A549 (cell line): ENCODE measurements around the gene ARMC6. TPM values are rescaled to one million over a fixed set of nuclear protein-coding genes. Genes with fewer than 3 reads are reported as not detected.

Experiments
- ATAC-seq, 2 experiments: fragments of 200-7000 bp in 1 of 2; fragments of >200 bp in 1 of 2; cut with Nextera tagmentation in 1 of 2; cut with Tn5 transposase in 1 of 2; 3 replicates each; pipeline versions ENCODE4 v1.8.0 to v1.9.1; 2018 to 2020; ENCODE audit warnings: mild to moderate bottlenecking in 1 of 2, moderate library complexity in 1 of 2
- CTCF ChIA-PET: fragments of 300-600 bp; sonication (Branson Sonifier 250); formaldehyde crosslinking; extraction: SDS; loops from one replicate; lab custom pipeline; 2021; ENCODE audit warnings: antibody characterized with exemption, inconsistent platforms; lab: Yijun Ruan, JAX
- POLR2A ChIA-PET: fragments of 350-600 bp; formaldehyde crosslinking; extraction: SDS; loops from one replicate; lab custom pipeline; 2021; ENCODE audit warnings: antibody characterized with exemption, inconsistent platforms; lab: Yijun Ruan, JAX
- DNase-seq, 2 experiments: peaks; one replicate each; pipeline versions ENCODE4 v3.0.0 to v3.0.0-alpha.2; 2011 to 2016; ENCODE audit warnings: low read depth in 1 of 2, low spot score in 1 of 2
- FAIRE-seq: peaks from 2 replicates; lab custom pipeline; 2011; peaks lifted over from hg19 to GRCh38; lab: Jason Lieb, UNC
- H3K27ac ChIP-seq, 2 experiments: fragments of >200 bp; sonication (Bioruptor Twin); formaldehyde crosslinking; 3 replicates each; pipeline ENCODE4 v1.5.1; 2016 to 2017
- H3K4me1 ChIP-seq: fragments of >200 bp; sonication (Bioruptor Twin); formaldehyde crosslinking; 3 replicates; pipeline ENCODE4 v1.6.1; 2016
- H3K4me2 ChIP-seq: fragments of >200 bp; sonication (Bioruptor Twin); formaldehyde crosslinking; 3 replicates; pipeline ENCODE4 v1.6.1; 2016
- H3K4me3 ChIP-seq: fragments of >200 bp; sonication (Bioruptor Twin); formaldehyde crosslinking; 3 replicates; pipeline ENCODE4 v1.5.1; 2016
- H3K9me3 ChIP-seq: fragments of >200 bp; sonication (Bioruptor Twin); formaldehyde crosslinking; 3 replicates; pipeline ENCODE4 v1.6.1; 2016
- ATOH8 ChIP-seq: fragments of 250-450 bp; sonication (Bioruptor Pico); IDR thresholded peaks from 2 replicates; pipeline ENCODE4 v1.5.0; 2020; ENCODE audit warnings: low read depth, mild to moderate bottlenecking, moderate library complexity
- BHLHE40 ChIP-seq: IDR thresholded peaks from 2 replicates; pipeline ENCODE4 v1.6.1; 2012; ENCODE audit warnings: low read depth, low read length, inconsistent platforms
- CBX2 ChIP-seq: fragments of 200-600 bp; sonication (generic); IDR thresholded peaks from 2 replicates; pipeline ENCODE4 v1.6.1; 2016; ENCODE audit warnings: low read depth, mild to moderate bottlenecking, borderline replicate concordance
- CEBPB ChIP-seq, 2 experiments: fragments of >200 bp in 1 of 2; sonication (Bioruptor Twin) in 1 of 2; formaldehyde crosslinking in 1 of 2; IDR thresholded peaks; 2 replicates each; pipeline ENCODE4 v1.6.1; 2012 to 2016
- CHD2 ChIP-seq: fragments of 150-350 bp; IDR thresholded peaks from 2 replicates; pipeline ENCODE4 v1.6.1; 2014; ENCODE audit warnings: low read length; ENCODE audit not compliant: partially characterized antibody
- CTCF ChIP-seq: fragments of >200 bp; sonication (Bioruptor Twin); formaldehyde crosslinking; IDR thresholded peaks from 3 replicates; pipeline ENCODE4 v1.5.1; 2016
- EHF ChIP-seq: fragments of 250-450 bp; sonication (Bioruptor Pico); IDR thresholded peaks from 2 replicates; pipeline ENCODE4 v1.5.0; 2020; ENCODE audit warnings: mild to moderate bottlenecking
- ELK1 ChIP-seq: fragments of 150-350 bp; IDR thresholded peaks from 2 replicates; pipeline ENCODE4 v1.6.1; 2014; ENCODE audit warnings: low read depth, mild to moderate bottlenecking, low read length
- EP300 ChIP-seq, 2 experiments: fragments of >200 bp; sonication (Bioruptor Twin); formaldehyde crosslinking; IDR thresholded peaks; 2 replicates in 1 of 2; 3 replicates in 1 of 2; pipeline ENCODE4 v1.6.1; 2016 to 2017
- FOSL2 ChIP-seq, 2 experiments: fragments of 450-650 bp in 1 of 2; fragments of >200 bp in 1 of 2; sonication (Bioruptor Twin) in 1 of 2; formaldehyde crosslinking; IDR thresholded peaks; 2 replicates each; pipeline versions ENCODE4 v1.5.0 to v1.6.1; 2016 to 2020; ENCODE audit warnings: mild to moderate bottlenecking in 1 of 2, moderate library complexity in 1 of 2
- HDAC2 ChIP-seq: fragments of 200-600 bp; sonication (generic); IDR thresholded peaks from 2 replicates; pipeline ENCODE4 v1.6.1; 2016
- HES2 ChIP-seq: fragments of >200 bp; sonication (Bioruptor Twin); formaldehyde crosslinking; IDR thresholded peaks from 2 replicates; pipeline ENCODE4 v1.6.1; 2016
- HEYL ChIP-seq: fragments of 250-450 bp; sonication (Bioruptor Pico); IDR thresholded peaks from 2 replicates; pipeline ENCODE4 v1.8.0; 2021; ENCODE audit warnings: mild to moderate bottlenecking, moderate library complexity
- HOXB13 ChIP-seq: fragments of 250-450 bp; sonication (Bioruptor Pico); IDR thresholded peaks from 2 replicates; pipeline ENCODE4 v1.5.0; 2020; ENCODE audit warnings: low read depth, mild to moderate bottlenecking, moderate library complexity
- JUN ChIP-seq, 2 experiments: fragments of >200 bp; sonication (Bioruptor Twin); formaldehyde crosslinking; IDR thresholded peaks; 2 replicates in 1 of 2; 3 replicates in 1 of 2; pipeline ENCODE4 v1.6.1; 2016 to 2017
- KDM1A ChIP-seq: fragments of 200-600 bp; sonication (generic); IDR thresholded peaks from 2 replicates; pipeline ENCODE4 v1.6.1; 2016; ENCODE audit warnings: low read depth, mild to moderate bottlenecking
- KDM5A ChIP-seq: fragments of 200-600 bp; sonication (generic); IDR thresholded peaks from 2 replicates; pipeline ENCODE4 v1.6.1; 2016; ENCODE audit warnings: antibody characterized with exemption, mild to moderate bottlenecking
- MAX ChIP-seq: IDR thresholded peaks from 2 replicates; pipeline ENCODE4 v1.6.1; 2012
- MAZ ChIP-seq: fragments of 150-350 bp; IDR thresholded peaks from 2 replicates; pipeline ENCODE4 v1.6.1; 2014; ENCODE audit warnings: antibody characterized with exemption, low read depth, low read length, borderline replicate concordance
- MYC ChIP-seq: IDR thresholded peaks from 2 replicates; pipeline ENCODE4 v1.6.1; 2012; ENCODE audit warnings: mild to moderate bottlenecking, inconsistent platforms, low read length, improper control_type of control experiment, borderline replicate concordance
- PBX3 ChIP-seq: IDR thresholded peaks from 2 replicates; pipeline ENCODE4 v1.6.1; 2012
- RARB ChIP-seq: fragments of 250-450 bp; sonication (Bioruptor Pico); IDR thresholded peaks from 2 replicates; pipeline ENCODE4 v1.8.0; 2021; ENCODE audit warnings: mild to moderate bottlenecking, moderate library complexity
- RCOR1 ChIP-seq: fragments of 150-350 bp; IDR thresholded peaks from 2 replicates; pipeline ENCODE4 v1.6.1; 2014; ENCODE audit warnings: antibody characterized with exemption, low read length, low read depth
- RFX5 ChIP-seq: fragments of 450-650 bp; IDR thresholded peaks from 2 replicates; pipeline ENCODE4 v1.7.1; 2014; ENCODE audit warnings: antibody characterized with exemption, mild to moderate bottlenecking, moderate library complexity
- SREBF2 ChIP-seq: fragments of 450-650 bp; IDR thresholded peaks from 2 replicates; pipeline ENCODE4 v1.6.1; 2014; ENCODE audit warnings: mild to moderate bottlenecking, moderate library complexity
- WGBS: methylation state at CpG from one replicate; pipeline ENCODE4 v1.1.6; 2017; ENCODE audit errors: missing lambda C conversion rate; 5-methylcytosine and 5-hydroxymethylcytosine counted together
- polyA plus RNA-seq, 4 experiments: library from polyadenylated mRNA; depleted of rRNA in 3 of 4; stranded (reverse); fragments of >200 nt; fragmentation: RNase III in 1 of 4; extraction: RNeasy Plus Mini Kit Qiagen cat#74134 plus additional on column Dnase treatment in 1 of 4; gene quantifications; 2 replicates in 3 of 4; 3 replicates in 1 of 4; pipeline ENCODE4 v1.2.3, GENCODE V29; 2011 to 2017

Gene ARMC6
- polyA plus RNA-seq, 2 of the 4 experiments (the other 2 are of a cell fraction) = 18.2 to 27.6 TPM

- no peaks in the 10 kb centered on the region for H3K9me3 ChIP-seq
- FAIRE-seq = no peak
- no peak overlapping the region for H3K4me2 ChIP-seq
- ChIA-PET CTCF (no interaction called here), POLR2A (no interaction called here)
- ATAC-seq = no peak
- no peak for TF ChIP-seq RCOR1
- no peak for TF ChIP-seq KDM1A
- TF ChIP-seq FOSL2 (IDR thresholded peaks at IDR 0.05) = no peak
- no peak for TF ChIP-seq FOSL2 (CRISPR knock-in tag; IDR thresholded peaks at IDR 0.05)
- TF ChIP-seq RFX5 = no peak
- no peak for TF ChIP-seq BHLHE40
- TF ChIP-seq MYC = no peak
- no peak for TF ChIP-seq HEYL (CRISPR knock-in tag)
- no peak for TF ChIP-seq KDM5A
- no peak for TF ChIP-seq SREBF2
- TF ChIP-seq CHD2 = no peak
- no peak for TF ChIP-seq ELK1
- TF ChIP-seq EHF (CRISPR knock-in tag) = no peak
- TF ChIP-seq JUN (IDR thresholded peaks at IDR 0.05) = no peak
- TF ChIP-seq HOXB13 (CRISPR knock-in tag) = no peak
- no peak for TF ChIP-seq HDAC2
- TF ChIP-seq MAX = no peak
- no peak for TF ChIP-seq ATOH8 (CRISPR knock-in tag)
- TF ChIP-seq, all 56 proteins: peak for 0
- no peak for DNase-seq
- H3K4me1 ChIP-seq = no peaks in the 10 kb centered on the region
- WGBS = 87% methylated on average over 3 of the region's 13 CpGs
- H3K27ac ChIP-seq = no peak overlapping the region
- no peak overlapping the region for H3K4me3 ChIP-seq
Measured at GRCh38 chr19:19055701-19056100, 22.3 kb downstream of the ARMC6 start.

GRCh38 chr19:19056636-19057275 lies 23.4 kb downstream of the ARMC6 start:
- Histone ChIP-seq H3K4me2 (no peak overlapping the region), H3K4me3 (no peak overlapping the region), H3K27ac (no peak overlapping the region), H3K9me3 (no peaks in the 10 kb centered on the region), H3K4me1 (no peaks in the 10 kb centered on the region)
- CTCF ChIA-PET = interaction anchor here (0.8 to 1.2 kb wide), 3 partner anchors 16 to 118 kb away, joined by 3 to 6 read pairs (median 3); no protein-coding TSS in a partner anchor
- 0% methylated on average over 1 of the region's 9 CpGs for WGBS
- FAIRE-seq = no peak
- TF ChIP-seq MAZ (no peak), PBX3 (no peak), EP300 (IDR thresholded peaks at IDR 0.05) (no peak), HDAC2 (no peak), SREBF2 (no peak), RARB (CRISPR knock-in tag) (no peak), HES2 (no peak), ATOH8 (CRISPR knock-in tag) (no peak), CTCF (no peak), CEBPB (IDR thresholded peaks at IDR 0.05) (no peak), CBX2 (no peak), KDM1A (no peak)
- no peak for ATAC-seq
- no peak for DNase-seq
- POLR2A ChIA-PET = no interaction called here
